Measurements from ENCODE around the gene FAM124A.

DNA sequence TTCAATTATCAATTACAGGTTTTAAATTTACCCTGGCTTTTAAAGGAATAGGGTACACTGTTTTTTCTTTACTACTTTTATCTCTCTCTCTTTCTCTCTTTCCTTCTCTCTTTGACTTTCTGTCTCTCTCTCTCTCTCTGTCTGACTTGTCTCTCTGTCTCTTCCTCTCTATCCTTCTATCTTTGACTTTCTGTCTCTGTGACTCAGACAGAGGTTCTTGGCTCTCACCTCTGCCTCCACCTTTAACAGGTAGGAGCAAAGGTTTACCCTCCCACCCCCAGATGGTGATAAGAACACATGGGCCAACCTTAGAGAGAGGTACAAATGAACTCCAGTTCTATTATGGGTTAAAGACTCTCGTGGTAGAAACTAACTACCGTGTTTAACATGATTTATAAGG, 20.3 kb upstream of the FAM124A start:
- TF ChIP-seq EZH2 (IDR thresholded peaks at IDR 0.05; ENCODE audit: insufficient read depth, poor library complexity, severe bottlenecking) (no peak), EZH2phosphoT487 (IDR thresholded peaks at IDR 0.05; ENCODE audit: insufficient read depth, low read depth) (no peak)
